HG03175 (cell line): Measurements from ENCODE around the gene GULP1.

Experiments
- ATAC-seq: cut with Tn5 transposase; IDR thresholded peaks from one replicate; pipeline ENCODE4 v1.9.1; 2021; ENCODE audit warnings: mild to moderate bottlenecking, moderate library complexity; ENCODE audit not compliant: unreplicated experiment

GULP1 gene

DNA sequence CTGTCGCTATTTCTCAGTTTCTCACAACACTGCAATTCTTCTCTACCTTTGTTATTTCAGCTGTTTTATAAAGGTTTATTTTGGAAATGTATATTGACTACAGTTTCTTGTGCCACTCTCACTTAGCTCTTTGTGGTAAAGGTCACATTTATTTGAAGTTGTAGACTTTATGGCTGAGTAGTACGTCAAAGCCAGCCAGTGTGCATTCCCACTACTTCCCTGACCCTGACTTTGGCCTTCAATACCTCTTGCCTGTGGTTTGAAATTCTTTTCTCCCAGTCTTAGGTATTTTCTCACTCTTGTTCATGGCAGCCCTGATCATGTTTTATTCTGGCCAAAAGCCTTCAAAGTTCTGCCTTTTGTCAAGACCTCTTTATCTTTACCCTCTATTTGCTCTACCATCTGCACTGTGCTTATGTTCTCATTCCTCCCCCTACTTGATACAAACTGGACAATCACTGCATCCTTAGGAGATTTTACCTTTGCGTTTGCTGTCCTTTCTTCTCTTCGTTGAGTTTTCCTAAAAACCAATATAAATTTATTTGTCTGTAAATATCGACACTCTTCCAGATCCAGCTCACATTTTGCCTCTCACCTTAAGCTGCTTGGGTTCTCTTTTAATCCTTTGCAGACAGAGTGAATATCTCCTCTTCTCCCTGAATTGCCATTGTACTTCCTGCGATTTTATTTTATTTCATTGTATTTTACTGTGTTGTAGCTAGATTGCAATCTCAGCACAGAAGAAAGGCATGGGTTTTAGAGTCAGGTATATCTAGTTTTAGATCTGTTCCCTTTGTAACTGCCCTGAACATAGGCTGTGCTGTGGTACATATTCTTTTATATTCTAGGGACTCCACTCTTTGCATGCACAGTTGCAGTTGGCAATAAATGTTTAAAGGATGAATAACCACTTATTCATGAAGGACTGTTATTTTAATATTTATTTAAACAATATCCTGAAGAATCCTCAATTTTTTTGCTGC, 31.2 kb downstream of the GULP1 start:
- ATAC-seq: no peak

- no peak for ATAC-seq
Observed at GRCh38 chr2:188324067-188324466, 32.4 kb downstream of the GULP1 start.

GRCh38 chr2:188326290-188326668, 34.6 kb downstream of the GULP1 start:
- no peak for ATAC-seq

GRCh38 chr2:188326669-188327301, 35.1 kb downstream of the GULP1 start:
- ATAC-seq: no peak

DNA sequence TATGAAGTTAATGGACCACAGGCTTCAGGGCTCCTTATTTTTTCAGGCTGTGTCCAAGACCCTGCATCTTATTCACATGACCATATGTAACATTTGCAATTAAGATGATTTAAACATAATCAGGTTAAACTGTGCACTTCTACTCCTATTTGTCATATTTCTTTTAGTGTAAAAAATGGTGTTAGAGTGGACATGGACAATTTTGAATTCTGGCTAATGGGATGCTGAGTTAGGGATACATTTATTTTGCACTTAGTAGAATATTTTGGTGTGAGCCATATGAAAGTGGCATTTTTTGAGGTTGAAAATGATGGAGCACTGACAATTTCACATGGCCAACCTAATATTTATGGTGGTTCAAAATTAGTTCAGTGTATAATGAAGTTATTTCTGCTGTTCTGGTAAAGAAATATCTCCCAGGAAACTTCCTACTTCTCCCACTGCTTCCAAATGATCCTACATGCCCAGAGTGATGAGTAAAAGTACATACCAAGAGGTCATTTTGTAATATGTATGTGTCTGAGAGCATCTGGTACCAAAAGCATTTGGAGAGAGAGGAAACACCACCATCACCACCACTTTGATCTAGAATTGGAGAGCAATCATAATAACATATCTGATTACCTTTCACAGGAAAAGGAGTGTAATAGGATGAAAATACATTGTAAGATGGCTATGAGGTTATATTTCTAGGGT, 36.0 kb downstream of the GULP1 start:
- no peak for ATAC-seq

DNA sequence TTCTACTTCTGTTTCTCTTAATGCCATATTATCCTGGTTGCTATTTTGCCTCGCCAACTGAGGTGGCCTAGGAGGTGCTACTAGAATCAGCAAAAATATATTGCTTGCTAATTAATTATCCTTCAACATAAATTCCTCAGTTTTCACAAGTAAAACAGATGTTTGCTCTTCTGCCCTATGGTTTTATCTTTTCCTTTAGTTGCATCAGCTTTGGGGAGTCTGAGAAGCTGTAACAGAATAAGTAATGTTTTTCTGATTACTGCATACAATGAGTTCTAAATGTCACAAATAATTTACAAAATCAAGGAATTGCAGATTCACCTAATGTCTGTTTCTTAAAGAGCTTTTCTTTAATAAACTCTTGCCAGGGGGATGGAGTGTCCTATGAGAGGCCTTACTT, 36.7 kb downstream of the GULP1 start:
- ATAC-seq: no peak

DNA sequence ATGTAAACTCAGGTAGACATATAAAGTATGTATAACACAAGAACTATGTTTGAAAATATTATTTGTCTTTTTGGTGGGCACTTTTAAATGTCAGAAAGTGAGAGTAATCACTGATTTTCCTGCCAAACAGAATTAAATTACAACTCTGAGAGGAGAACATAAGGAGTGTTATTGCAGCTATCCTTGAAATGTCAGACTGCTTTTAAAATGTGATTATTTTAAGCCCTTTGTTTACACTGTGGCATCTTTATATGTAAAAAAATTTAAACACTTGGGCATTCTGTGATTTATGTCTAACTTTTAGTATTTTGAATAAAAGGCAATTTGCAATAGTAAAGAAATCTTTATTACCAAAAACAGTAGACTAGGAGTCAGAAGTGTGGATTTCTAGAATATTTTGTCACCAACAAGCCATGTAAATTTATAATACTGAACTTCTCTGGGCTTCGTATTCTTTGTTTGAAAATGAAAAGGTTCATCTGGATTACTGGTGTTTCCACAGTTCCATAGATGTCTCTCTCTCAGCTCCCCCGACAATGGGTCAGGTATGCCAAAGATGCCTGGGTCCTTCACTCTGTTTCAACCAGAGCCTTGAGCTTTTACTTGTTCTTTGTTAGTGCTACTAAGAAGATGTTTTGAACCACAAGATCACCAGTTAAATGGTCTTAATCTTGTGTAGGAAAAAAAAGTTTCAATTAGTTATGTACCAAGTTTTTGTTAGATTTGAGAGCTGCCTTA, 38.8 kb downstream of the GULP1 start:
- ATAC-seq: no peak

- no peak for ATAC-seq
Observed at GRCh38 chr2:188332619-188333018, 40.9 kb downstream of the GULP1 start.

- ATAC-seq: no peak
Observed at GRCh38 chr2:188333751-188334524, 42.3 kb downstream of the GULP1 start.

- no peak for ATAC-seq
Observed at GRCh38 chr2:188338463-188338862, 46.8 kb downstream of the GULP1 start.

DNA sequence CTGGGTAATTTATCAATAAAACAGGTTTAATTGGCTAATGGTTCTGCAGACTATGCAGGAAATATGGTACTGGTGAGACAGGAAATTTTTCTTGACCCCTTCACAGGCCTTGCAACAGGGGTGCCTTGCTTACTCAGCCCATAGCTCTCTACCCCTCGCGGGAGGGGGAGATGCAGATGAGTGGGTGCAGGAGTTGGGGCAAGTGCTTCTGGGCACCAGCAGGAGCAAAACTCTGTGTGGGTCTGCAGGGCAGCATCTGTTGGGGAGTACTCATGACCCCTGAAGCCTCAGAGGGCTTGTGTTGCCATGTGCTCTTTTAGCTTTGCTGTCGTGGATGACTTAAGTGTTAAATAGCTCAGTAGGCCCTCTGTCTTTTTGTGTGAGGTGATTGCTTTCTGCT, 48.6 kb downstream of the GULP1 start:
- no peak for ATAC-seq

DNA sequence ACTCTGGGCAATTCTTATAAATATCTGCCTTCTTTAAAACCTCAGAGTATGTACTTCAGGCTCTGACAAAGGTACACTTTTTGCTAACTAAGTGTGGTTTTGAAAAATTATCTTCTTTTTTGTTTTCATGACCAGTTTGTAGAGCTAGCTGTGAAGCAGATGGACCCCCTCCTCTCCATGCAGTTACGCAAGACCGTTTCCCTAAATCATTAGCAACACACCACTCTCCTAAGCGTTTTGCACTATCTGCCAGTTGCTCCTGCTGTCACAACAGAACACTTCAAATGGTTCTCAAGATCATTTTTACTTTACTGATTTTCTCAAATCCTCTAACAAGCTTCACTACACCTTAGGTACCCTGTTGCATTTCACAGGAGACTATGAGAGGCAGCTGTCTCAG, 53.3 kb downstream of the GULP1 start:
- no peak for ATAC-seq

- no peak for ATAC-seq
Observed at GRCh38 chr2:188345426-188345825, 53.8 kb downstream of the GULP1 start.

DNA sequence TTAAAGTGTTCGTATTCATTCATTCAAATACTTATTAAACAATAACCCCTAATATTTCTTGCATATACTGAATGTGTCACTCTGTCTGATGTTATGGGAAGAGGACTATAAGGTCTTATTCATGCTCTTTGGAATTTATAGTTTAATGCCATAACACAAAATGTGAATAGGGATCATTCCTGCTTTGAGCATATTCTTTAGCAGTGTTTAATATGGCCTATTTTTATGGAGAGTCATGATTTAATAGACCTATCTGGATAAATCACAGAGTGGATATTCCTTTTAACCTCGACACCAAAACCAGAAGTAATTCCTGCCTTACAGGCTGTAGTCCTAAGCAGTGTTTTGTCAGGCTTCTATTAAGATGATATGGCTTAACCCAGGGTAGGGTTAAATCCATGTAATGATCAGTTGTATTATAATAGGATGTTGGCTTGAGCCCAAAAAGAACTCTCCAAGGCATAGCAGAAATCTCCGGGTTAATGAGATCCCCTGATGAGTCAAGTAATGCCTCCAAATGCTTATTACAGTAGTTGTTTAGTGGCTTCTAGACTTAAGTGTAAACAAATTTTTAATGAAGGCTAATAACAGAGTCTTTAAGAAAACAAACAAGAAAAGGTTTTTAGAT, 54.3 kb downstream of the GULP1 start:
- ATAC-seq: no peak

GRCh38 chr2:188349019-188349418, 57.3 kb downstream of the GULP1 start:
- no peak for ATAC-seq

DNA sequence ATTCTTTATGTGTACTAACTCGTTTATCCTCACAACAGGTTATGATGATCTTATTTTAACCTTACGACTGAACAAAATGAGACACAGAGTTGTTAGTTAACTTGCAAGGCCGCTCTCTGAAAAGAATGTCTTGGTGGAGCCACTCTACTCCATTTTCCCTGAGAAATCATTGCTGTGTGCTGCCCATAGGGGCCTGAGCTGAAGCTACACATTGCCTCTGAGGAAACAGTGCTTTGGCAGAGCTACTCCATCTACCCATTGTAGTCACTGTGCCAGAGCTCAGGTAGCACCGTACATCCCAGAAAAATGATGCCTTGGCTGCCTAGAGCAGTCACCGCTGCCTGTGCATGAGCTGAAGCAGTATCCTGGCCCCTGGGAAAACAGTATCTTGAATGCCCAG, 61.6 kb downstream of the GULP1 start:
- ATAC-seq: no peak

DNA sequence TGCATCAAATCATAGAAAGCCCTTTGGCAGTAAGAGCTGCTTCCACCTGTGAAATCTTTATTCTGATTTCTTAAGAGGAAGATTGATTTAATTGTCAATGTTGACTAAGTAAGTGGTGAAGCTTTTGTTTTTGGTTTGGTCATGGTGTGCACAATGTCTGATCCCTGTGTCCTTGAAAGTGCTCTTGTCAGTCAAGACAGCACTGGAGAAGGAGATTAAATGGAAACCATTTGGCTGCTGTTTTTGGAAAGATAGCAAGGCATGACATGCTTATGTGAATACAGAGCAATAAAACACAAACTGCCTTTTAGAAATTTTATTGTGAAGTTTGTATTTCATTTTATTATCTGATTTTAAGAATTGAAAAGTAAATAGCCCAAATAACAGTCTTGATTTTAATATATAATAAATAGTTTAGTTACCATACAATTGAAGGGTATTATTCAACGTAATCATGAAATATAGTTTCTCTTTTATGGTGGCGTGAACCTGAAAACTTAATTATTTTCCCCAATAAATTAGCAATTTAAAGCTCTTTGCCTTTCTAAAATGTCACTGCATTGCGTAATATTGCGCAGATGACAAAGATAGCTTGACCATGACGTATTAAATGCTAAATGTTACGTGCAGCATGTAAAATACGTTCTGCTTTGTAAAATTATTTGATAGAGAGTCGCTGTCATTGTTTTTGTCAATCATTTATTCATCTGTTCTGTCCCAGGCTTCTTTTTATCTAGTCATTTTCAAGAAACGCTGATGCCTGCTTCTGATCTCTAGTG, 69.0 kb downstream of the GULP1 start:
- no peak for ATAC-seq

- ATAC-seq: no peak
Observed at GRCh38 chr2:188364033-188364630, 72.5 kb downstream of the GULP1 start.
